ENCODE results near the gene DDTL. TPM values are rescaled to one million over a fixed set of nuclear protein-coding genes. Genes with fewer than 3 reads are reported as not detected.
"Not testable (repeated sequence)": the region's sequence is repeated elsewhere in the genome, so short reads cannot be mapped to it uniquely, and the experiment has no call there.

Gene DDTL
- total RNA-seq, 1 experiment from 2014 or later: not detected

GRCh38 chr22:23969071-23969470, 2.4 kb downstream of the DDTL start:
- POLR2A ChIA-PET (ENCODE audit: low non-redundant PET): no interaction called here
- no peak for DNase-seq (ENCODE audit: low spot score)
- TF ChIP-seq EZH2 (IDR thresholded peaks at IDR 0.05; ENCODE audit: borderline replicate concordance, low read depth, low read length, poor library complexity, severe bottlenecking): no peak
- no peak for TF ChIP-seq CTCF (conservative IDR thresholded peaks at IDR 0.05; ENCODE audit: low read depth, low read length)
- H3K4me1 ChIP-seq (ENCODE audit: insufficient read depth, low read length, poor library complexity, severe bottlenecking): no peaks in the 10 kb centered on the region
- no TSS peak for BruUV-seq (replicated peaks)
- CTCF ChIA-PET: no interaction called here
- H3K4me3 ChIP-seq (ENCODE audit: low read depth, low read length, poor library complexity, severe bottlenecking): no peak overlapping the region
- intact Hi-C loops (cut with micrococcal nuclease; ENCODE audit: unreplicated experiment): no loop called here
- H3K36me3 ChIP-seq (ENCODE audit: insufficient read depth, low read length, poor library complexity, severe bottlenecking): peaks cover 27% of the 10 kb centered on the region
- no peaks in the 10 kb centered on the region for H3K9me3 ChIP-seq (ENCODE audit: low read depth, low read length, poor library complexity, severe bottlenecking)
- H3K27me3 ChIP-seq (replicated peaks; ENCODE audit: insufficient read depth, low read depth, low read length, poor library complexity): no peaks in the 10 kb centered on the region
- no peak overlapping the region for H3K27ac ChIP-seq (ENCODE audit: low read depth, low read length, poor library complexity, severe bottlenecking)

- TF ChIP-seq CTCF (conservative IDR thresholded peaks at IDR 0.05; ENCODE audit: low read depth, low read length) (no peak), EZH2 (IDR thresholded peaks at IDR 0.05; ENCODE audit: borderline replicate concordance, low read depth, low read length, poor library complexity, severe bottlenecking) (no peak)
- Histone ChIP-seq H3K27ac (ENCODE audit: low read depth, low read length, poor library complexity, severe bottlenecking) (no peak overlapping the region), H3K27me3 (replicated peaks; ENCODE audit: insufficient read depth, low read depth, low read length, poor library complexity) (no peaks in the 10 kb centered on the region), H3K9me3 (ENCODE audit: low read depth, low read length, poor library complexity, severe bottlenecking) (no peaks in the 10 kb centered on the region), H3K4me3 (ENCODE audit: low read depth, low read length, poor library complexity, severe bottlenecking) (no peak overlapping the region), H3K36me3 (ENCODE audit: insufficient read depth, low read length, poor library complexity, severe bottlenecking) (peaks cover 27% of the 10 kb centered on the region), H3K4me1 (ENCODE audit: insufficient read depth, low read length, poor library complexity, severe bottlenecking) (no peaks in the 10 kb centered on the region)
- intact Hi-C loops (cut with micrococcal nuclease; ENCODE audit: unreplicated experiment): no loop called here
- BruUV-seq (replicated peaks): no TSS peak
- CTCF ChIA-PET: no interaction called here
- DNase-seq (ENCODE audit: low spot score): no peak
- POLR2A ChIA-PET (ENCODE audit: low non-redundant PET): no interaction called here
Observed at GRCh38 chr22:23970201-23970641, 3.5 kb downstream of the DDTL start.

- no peak overlapping the region for H3K4me3 ChIP-seq (ENCODE audit: low read depth, low read length, poor library complexity, severe bottlenecking)
- POLR2A ChIA-PET (ENCODE audit: low non-redundant PET): no interaction called here
Observed at GRCh38 chr22:23970816-23971486, 4.3 kb downstream of the DDTL start.

GRCh38 chr22:23971927-23972326, 5.2 kb downstream of the DDTL start:
- H3K27ac ChIP-seq (ENCODE audit: low read depth, low read length, poor library complexity, severe bottlenecking); H3K4me3 ChIP-seq (ENCODE audit: low read depth, low read length, poor library complexity, severe bottlenecking); H3K4me1 ChIP-seq (ENCODE audit: insufficient read depth, low read length, poor library complexity, severe bottlenecking); H3K9me3 ChIP-seq (ENCODE audit: low read depth, low read length, poor library complexity, severe bottlenecking); H3K27me3 ChIP-seq (replicated peaks; ENCODE audit: insufficient read depth, low read depth, low read length, poor library complexity); POLR2A ChIA-PET (ENCODE audit: low non-redundant PET); BruUV-seq (replicated peaks); CTCF ChIA-PET; DNase-seq (ENCODE audit: low spot score); intact Hi-C loops (cut with micrococcal nuclease; ENCODE audit: unreplicated experiment): not testable (repeated sequence)
- H3K36me3 ChIP-seq (ENCODE audit: insufficient read depth, low read length, poor library complexity, severe bottlenecking): peaks cover 27% of the 10 kb centered on the region

More at GRCh38 chr22:23970816-23971486, 4.3 kb downstream of the DDTL start:
- Histone ChIP-seq H3K36me3 (ENCODE audit: insufficient read depth, low read length, poor library complexity, severe bottlenecking) (peaks cover 27% of the 10 kb centered on the region), H3K4me1 (ENCODE audit: insufficient read depth, low read length, poor library complexity, severe bottlenecking) (no peaks in the 10 kb centered on the region), H3K27ac (ENCODE audit: low read depth, low read length, poor library complexity, severe bottlenecking) (no peak overlapping the region), H3K9me3 (ENCODE audit: low read depth, low read length, poor library complexity, severe bottlenecking) (no peaks in the 10 kb centered on the region), H3K27me3 (replicated peaks; ENCODE audit: insufficient read depth, low read depth, low read length, poor library complexity) (no peaks in the 10 kb centered on the region)
- DNase-seq (ENCODE audit: low spot score): no peak
- CTCF ChIA-PET: no interaction called here
- intact Hi-C loops (cut with micrococcal nuclease; ENCODE audit: unreplicated experiment): no loop called here
- BruUV-seq (replicated peaks): no TSS peak
- TF ChIP-seq CTCF (conservative IDR thresholded peaks at IDR 0.05; ENCODE audit: low read depth, low read length) (no peak), EZH2 (IDR thresholded peaks at IDR 0.05; ENCODE audit: borderline replicate concordance, low read depth, low read length, poor library complexity, severe bottlenecking) (no peak)

- H3K4me3 ChIP-seq (ENCODE audit: low read depth, low read length, poor library complexity, severe bottlenecking); POLR2A ChIA-PET (ENCODE audit: low non-redundant PET); CTCF ChIA-PET; H3K9me3 ChIP-seq (ENCODE audit: low read depth, low read length, poor library complexity, severe bottlenecking); H3K27me3 ChIP-seq (replicated peaks; ENCODE audit: insufficient read depth, low read depth, low read length, poor library complexity); intact Hi-C loops (cut with micrococcal nuclease; ENCODE audit: unreplicated experiment); DNase-seq (ENCODE audit: low spot score); BruUV-seq (replicated peaks); H3K4me1 ChIP-seq (ENCODE audit: insufficient read depth, low read length, poor library complexity, severe bottlenecking); H3K27ac ChIP-seq (ENCODE audit: low read depth, low read length, poor library complexity, severe bottlenecking): not testable (repeated sequence)
- peaks cover 26% of the 10 kb centered on the region for H3K36me3 ChIP-seq (ENCODE audit: insufficient read depth, low read length, poor library complexity, severe bottlenecking)
Observed at GRCh38 chr22:23974345-23974744, 7.7 kb downstream of the DDTL start, which contains the start of gene DDT. Gene DDT (minus strand): TSS chr22:23974441. CDS start chr22:23974414, 27 bp downstream.

All from A673 (cell line).